HL-60 (cell line): ENCODE results near the gene EPHB4.
A peak's percentile ranks its signal among the peaks of the same experiment; 100 is the strongest.

Source experiments
- DNase-seq, 2 experiments: peaks; one replicate each; pipeline ENCODE4 v3.0.0-alpha.2; 2010 to 2020; ENCODE audit warnings: low read depth in 1 of 2, low spot score in 1 of 2
- H3K27ac ChIP-seq: fragments of 250-450 bp; sonication (Bioruptor Pico); replicated peaks from 2 replicates; pipeline ENCODE4 v1.5.1; 2020; ENCODE audit warnings: mild to moderate bottlenecking, moderate library complexity
- H3K27me3 ChIP-seq: fragments of 250-450 bp; sonication (Bioruptor Pico); 2 replicates; pipeline ENCODE4 v1.5.1; 2021; ENCODE audit warnings: mild to moderate bottlenecking, moderate library complexity; ENCODE audit not compliant: insufficient read depth, poor library complexity, severe bottlenecking
- H3K4me3 ChIP-seq: replicated peaks from 2 replicates; pipeline ENCODE4 v1.5.1; 2011; ENCODE audit warnings: mild to moderate bottlenecking, control low read depth, low read length; ENCODE audit not compliant: insufficient read depth
- GABPA ChIP-seq: IDR thresholded peaks from 2 replicates; pipeline ENCODE4 v1.6.1; 2012; ENCODE audit warnings: low read depth
- POLR2AphosphoS5 ChIP-seq: IDR thresholded peaks from 2 replicates; pipeline ENCODE4 v1.6.1; 2012; ENCODE audit warnings: low read depth
- SPI1 ChIP-seq: IDR thresholded peaks from 2 replicates; pipeline ENCODE4 v1.6.1; 2012; ENCODE audit warnings: low read depth, mild to moderate bottlenecking, borderline replicate concordance
- TF ChIP-seq, protein P1 (sequence below): IDR thresholded peaks from one replicate; pipeline ENCODE4 v1.5.1; 2011; ENCODE audit warnings: low read length, control low read depth, inconsistent platforms; ENCODE audit not compliant: insufficient read depth
- TF ChIP-seq, protein P2 (sequence below): IDR thresholded peaks from 2 replicates; pipeline ENCODE4 v1.6.1; 2012; ENCODE audit warnings: low read depth; ENCODE audit not compliant: insufficient replicate concordance

The EPHB4 gene

DNA sequence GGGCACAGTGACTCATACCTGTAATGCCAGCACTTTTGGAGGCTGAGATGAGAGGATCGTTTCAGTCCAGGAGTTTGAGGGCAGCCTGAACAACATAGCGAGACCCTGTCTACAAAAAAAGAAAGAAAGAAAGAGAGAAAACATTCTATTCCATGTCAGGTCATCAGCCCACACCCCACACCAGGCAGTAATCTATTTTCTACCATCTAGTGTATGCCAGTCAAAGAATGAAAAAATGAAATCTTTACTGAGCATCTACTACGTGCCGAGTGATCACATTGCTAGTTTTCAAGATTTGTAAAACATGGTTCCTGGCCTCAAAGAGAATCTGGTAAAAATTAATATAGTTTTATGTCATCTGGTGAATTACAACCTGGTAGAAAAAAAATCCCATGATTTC is 3.1 kb upstream of the EPHB4 start:
- Histone ChIP-seq H3K27ac (no peak overlapping the region), H3K4me3 (no peak overlapping the region), H3K27me3 (peaks cover 41% of the 10 kb centered on the region)
- TF ChIP-seq, protein P1, sequence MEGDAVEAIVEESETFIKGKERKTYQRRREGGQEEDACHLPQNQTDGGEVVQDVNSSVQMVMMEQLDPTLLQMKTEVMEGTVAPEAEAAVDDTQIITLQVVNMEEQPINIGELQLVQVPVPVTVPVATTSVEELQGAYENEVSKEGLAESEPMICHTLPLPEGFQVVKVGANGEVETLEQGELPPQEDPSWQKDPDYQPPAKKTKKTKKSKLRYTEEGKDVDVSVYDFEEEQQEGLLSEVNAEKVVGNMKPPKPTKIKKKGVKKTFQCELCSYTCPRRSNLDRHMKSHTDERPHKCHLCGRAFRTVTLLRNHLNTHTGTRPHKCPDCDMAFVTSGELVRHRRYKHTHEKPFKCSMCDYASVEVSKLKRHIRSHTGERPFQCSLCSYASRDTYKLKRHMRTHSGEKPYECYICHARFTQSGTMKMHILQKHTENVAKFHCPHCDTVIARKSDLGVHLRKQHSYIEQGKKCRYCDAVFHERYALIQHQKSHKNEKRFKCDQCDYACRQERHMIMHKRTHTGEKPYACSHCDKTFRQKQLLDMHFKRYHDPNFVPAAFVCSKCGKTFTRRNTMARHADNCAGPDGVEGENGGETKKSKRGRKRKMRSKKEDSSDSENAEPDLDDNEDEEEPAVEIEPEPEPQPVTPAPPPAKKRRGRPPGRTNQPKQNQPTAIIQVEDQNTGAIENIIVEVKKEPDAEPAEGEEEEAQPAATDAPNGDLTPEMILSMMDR = no peak
- TF ChIP-seq SPI1 (no peak), POLR2AphosphoS5 (no peak), GABPA (no peak)
- TF ChIP-seq, protein P2, sequence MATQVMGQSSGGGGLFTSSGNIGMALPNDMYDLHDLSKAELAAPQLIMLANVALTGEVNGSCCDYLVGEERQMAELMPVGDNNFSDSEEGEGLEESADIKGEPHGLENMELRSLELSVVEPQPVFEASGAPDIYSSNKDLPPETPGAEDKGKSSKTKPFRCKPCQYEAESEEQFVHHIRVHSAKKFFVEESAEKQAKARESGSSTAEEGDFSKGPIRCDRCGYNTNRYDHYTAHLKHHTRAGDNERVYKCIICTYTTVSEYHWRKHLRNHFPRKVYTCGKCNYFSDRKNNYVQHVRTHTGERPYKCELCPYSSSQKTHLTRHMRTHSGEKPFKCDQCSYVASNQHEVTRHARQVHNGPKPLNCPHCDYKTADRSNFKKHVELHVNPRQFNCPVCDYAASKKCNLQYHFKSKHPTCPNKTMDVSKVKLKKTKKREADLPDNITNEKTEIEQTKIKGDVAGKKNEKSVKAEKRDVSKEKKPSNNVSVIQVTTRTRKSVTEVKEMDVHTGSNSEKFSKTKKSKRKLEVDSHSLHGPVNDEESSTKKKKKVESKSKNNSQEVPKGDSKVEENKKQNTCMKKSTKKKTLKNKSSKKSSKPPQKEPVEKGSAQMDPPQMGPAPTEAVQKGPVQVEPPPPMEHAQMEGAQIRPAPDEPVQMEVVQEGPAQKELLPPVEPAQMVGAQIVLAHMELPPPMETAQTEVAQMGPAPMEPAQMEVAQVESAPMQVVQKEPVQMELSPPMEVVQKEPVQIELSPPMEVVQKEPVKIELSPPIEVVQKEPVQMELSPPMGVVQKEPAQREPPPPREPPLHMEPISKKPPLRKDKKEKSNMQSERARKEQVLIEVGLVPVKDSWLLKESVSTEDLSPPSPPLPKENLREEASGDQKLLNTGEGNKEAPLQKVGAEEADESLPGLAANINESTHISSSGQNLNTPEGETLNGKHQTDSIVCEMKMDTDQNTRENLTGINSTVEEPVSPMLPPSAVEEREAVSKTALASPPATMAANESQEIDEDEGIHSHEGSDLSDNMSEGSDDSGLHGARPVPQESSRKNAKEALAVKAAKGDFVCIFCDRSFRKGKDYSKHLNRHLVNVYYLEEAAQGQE = no peak
- DNase-seq = no peak

DNA sequence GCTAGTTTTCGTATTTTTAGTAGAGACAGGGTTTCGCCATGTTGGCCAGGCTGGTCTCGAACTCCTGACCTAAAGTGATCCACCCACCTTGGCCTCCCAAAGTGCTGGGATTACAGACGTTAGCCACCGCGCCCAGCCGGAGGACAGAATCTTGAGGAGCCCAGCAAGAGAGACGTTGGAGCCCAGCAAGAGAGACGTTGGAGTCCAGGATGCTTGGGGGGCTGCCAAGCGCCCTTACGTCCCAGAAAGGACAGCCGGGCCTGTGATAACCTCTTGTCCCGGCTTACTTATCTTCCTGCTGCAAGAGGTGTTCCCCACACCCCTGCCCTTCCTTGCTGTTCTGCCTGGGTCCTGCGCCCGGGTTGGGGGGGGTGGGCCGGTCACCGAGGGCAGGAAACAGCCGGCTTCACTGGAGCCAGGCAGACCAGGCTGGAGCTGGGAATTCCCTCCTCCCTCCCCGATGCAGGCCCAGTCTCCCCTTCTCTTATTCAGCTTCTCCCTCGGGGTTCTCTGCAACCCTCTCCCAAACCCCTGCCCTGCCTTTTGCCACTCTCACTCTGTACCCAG is 1.9 kb upstream of the EPHB4 start:
- TF ChIP-seq SPI1 = no peak
- DNase-seq = no peak
- Histone ChIP-seq H3K27ac (no peak overlapping the region), H3K4me3 (no peak overlapping the region), H3K27me3 (peaks cover 46% of the 10 kb centered on the region)

DNA sequence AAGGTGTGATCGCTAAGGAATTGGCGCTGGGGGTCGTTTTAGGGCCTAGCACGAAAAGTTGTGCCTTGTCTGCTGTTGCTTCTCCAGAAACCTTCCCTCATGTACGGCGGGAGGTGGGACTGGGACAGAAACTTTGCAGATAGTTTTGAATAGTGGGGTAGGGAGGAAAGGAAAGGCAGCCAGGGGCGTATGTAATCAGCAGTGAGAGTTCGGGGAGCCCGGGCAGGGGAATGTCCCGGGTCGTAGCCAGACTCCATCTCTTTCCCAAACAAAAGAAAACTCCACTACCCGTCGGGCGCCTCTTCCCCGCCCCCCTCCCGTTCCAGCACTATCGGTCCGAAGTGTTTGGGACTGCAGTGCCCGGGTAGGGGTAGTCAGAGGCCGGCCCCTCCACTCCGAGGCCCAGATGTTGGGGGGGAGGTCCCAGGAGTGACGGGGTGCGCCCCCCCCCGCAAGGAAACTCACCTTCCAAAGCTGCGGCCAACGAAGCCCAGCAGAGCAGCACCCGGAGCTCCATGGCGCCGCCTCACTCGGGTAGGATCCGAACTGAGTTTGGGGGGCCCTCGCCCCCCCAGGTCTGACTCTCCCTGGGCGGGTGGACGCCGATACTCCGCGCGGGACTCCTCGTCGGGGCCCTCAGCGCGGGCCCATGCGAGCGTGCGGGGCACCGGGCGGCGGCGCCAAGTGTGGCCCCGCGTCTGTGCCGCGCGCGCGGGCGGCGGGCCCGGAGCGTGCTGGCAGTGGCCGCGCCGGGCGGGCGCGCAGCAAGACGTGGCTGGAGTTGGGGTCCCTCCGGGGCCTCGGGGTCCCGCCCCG is 601 bp downstream of the EPHB4 start:
- peaks cover 51% of the 10 kb centered on the region for H3K27me3 ChIP-seq
- H3K27ac ChIP-seq = no peak overlapping the region
- no peak for DNase-seq
- TF ChIP-seq POLR2AphosphoS5 (no peak), SPI1 (no peak), GABPA (no peak)
- TF ChIP-seq, protein P1 = no peak
- TF ChIP-seq, protein P2 = no peak
- H3K4me3 ChIP-seq = peak overlapping the region; percentile 32

DNA sequence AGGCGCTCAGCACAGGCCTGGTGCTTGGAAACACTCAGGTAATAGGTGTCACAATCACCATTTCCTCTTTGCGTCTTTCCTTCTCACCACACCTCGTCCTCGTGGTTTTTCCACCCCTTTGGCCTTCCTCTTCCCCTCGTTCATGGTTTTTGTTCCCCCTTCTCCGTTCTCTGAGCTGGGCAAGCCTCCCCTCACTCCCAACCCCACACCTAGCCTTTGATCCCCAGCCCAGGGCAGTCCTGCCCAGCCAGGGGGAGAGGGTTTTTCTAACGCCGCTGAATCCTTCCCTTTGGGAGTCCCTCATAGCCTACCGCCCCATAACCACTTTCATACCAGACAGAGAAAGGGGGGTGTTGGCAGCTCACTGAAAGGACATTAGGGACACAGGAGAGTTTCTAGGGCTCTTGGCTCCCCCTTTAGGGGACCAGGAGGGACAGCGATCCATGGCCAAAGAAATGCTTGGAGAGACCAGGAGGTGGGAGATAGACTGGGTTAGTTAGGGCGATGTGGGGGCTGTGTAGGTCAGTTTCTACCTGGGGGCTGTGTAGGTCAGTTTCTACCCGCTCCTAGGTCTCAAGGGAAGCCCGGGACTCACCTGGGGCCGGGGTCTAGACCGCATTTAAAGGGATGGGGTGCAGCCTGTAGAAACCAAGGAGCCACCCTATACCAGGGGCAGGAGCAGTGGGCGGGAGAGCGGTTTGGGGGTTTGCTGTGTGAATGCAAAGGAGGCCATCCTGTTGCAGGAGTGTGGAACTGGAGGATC is 1.4 kb downstream of the EPHB4 start:
- peak; percentile 52; the same call in 1 of the 2 replicates for TF ChIP-seq SPI1
- TF ChIP-seq, protein P1 = peak; percentile 18
- TF ChIP-seq POLR2AphosphoS5 = no peak
- peaks cover 51% of the 10 kb centered on the region for H3K27me3 ChIP-seq
- no peak overlapping the region for H3K27ac ChIP-seq
- DNase-seq = peak in 1 of 2 experiments; percentile 35
- H3K4me3 ChIP-seq = no peak overlapping the region
